IMR-90 (cell line): Measurements from ENCODE around the gene EIF1AD.

ENCODE experiments used
- BHLHE40 ChIP-seq: fragments of 150-350 bp; IDR thresholded peaks from 2 replicates; pipeline ENCODE4 v1.6.1; 2016; ENCODE audit warnings: mild to moderate bottlenecking, low read depth, low read length
- CEBPB ChIP-seq: IDR thresholded peaks from 2 replicates; pipeline ENCODE4 v1.6.1; 2012; ENCODE audit warnings: low read depth, low read length, improper control_type of control experiment
- CHD1 ChIP-seq: IDR thresholded peaks from 2 replicates; pipeline ENCODE4 v1.6.1; 2012; ENCODE audit warnings: low read depth, low read length, improper control_type of control experiment
- ELK1 ChIP-seq: fragments of 150-350 bp; IDR thresholded peaks from 2 replicates; pipeline ENCODE4 v1.6.1; 2016; ENCODE audit warnings: low read depth, mild to moderate bottlenecking, low read length, moderate library complexity, borderline replicate concordance
- FOS ChIP-seq: fragments of 150-350 bp; IDR thresholded peaks from 2 replicates; pipeline ENCODE4 v1.6.1; 2016; ENCODE audit warnings: low read depth, low read length
- MAFK ChIP-seq: IDR thresholded peaks from 2 replicates; pipeline ENCODE4 v1.6.1; 2012; ENCODE audit warnings: low read depth, low read length, improper control_type of control experiment
- MXI1 ChIP-seq: IDR thresholded peaks from 2 replicates; pipeline ENCODE4 v1.6.1; 2012; ENCODE audit warnings: low read depth, mild to moderate bottlenecking, low read length, moderate library complexity, borderline replicate concordance
- POLR2A ChIP-seq: IDR thresholded peaks from 2 replicates; pipeline ENCODE4 v1.6.1; 2012; ENCODE audit warnings: mild to moderate bottlenecking, low read depth, low read length
- RAD21 ChIP-seq: IDR thresholded peaks from 2 replicates; pipeline ENCODE4 v1.6.1; 2012; ENCODE audit warnings: low read length, improper control_type of control experiment
- RCOR1 ChIP-seq: IDR thresholded peaks from 2 replicates; pipeline ENCODE4 v1.6.1; 2012; ENCODE audit warnings: mild to moderate bottlenecking, low read length, improper control_type of control experiment; ENCODE audit not compliant: insufficient replicate concordance
- RFX5 ChIP-seq: IDR thresholded peaks from 2 replicates; pipeline ENCODE4 v1.8.0; 2012; ENCODE audit warnings: low read depth, mild to moderate bottlenecking, low read length, moderate library complexity
- SMC3 ChIP-seq: fragments of 150-350 bp; IDR thresholded peaks from 2 replicates; pipeline ENCODE4 v1.6.1; 2016; ENCODE audit warnings: low read depth, mild to moderate bottlenecking, antibody characterized with exemption, low read length, moderate library complexity
- USF2 ChIP-seq: fragments of 150-350 bp; IDR thresholded peaks from 2 replicates; pipeline ENCODE4 v1.6.1; 2017; ENCODE audit warnings: mild to moderate bottlenecking, antibody characterized with exemption, low read length, low read depth
- TF ChIP-seq, protein P1 (sequence below): conservative IDR thresholded peaks from 2 replicates; pipeline ENCODE4 v1.5.1; 2012; ENCODE audit warnings: mild to moderate bottlenecking, low read depth, low read length, improper control_type of control experiment

DNA sequence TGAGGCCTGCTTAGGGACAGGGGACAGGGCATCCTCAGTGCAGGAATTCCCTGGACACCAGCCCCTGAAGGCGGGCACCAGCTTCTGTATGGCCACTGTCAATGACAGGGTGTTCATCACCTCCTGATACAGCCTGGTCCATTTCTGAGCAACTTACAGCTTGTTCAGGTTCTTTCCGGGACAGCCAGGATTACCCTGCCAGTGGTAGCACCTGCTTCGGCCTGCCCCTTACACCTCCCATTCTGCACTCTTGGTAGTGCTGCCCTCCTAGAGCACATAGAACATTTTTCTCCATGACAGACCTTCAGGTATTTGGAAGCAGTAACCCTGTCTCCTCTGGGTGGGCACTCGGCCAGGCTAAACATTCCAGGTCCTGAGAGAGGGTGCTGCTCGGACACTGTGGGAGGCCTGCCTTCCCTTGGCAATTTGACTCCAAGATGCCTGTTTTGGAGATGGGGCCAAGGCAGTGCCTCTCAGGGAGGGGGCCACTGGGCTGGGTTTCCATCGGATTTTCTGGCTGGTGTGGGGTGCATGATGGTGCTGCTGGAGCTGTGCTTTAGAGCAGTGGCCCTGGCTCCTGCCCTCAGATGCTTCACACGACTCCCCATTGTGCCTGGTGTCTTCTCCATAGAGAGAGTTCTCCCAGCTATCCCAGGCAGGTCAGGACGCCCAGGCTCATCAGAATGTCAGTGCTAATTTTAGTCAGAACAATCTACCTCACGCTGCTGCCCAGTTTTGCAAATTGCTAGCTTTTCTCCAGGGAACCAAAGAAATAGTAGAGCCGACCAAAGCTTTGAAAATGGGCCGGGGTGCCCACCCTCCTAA, 45.8 kb upstream of the EIF1AD start:
- TF ChIP-seq, protein P1, sequence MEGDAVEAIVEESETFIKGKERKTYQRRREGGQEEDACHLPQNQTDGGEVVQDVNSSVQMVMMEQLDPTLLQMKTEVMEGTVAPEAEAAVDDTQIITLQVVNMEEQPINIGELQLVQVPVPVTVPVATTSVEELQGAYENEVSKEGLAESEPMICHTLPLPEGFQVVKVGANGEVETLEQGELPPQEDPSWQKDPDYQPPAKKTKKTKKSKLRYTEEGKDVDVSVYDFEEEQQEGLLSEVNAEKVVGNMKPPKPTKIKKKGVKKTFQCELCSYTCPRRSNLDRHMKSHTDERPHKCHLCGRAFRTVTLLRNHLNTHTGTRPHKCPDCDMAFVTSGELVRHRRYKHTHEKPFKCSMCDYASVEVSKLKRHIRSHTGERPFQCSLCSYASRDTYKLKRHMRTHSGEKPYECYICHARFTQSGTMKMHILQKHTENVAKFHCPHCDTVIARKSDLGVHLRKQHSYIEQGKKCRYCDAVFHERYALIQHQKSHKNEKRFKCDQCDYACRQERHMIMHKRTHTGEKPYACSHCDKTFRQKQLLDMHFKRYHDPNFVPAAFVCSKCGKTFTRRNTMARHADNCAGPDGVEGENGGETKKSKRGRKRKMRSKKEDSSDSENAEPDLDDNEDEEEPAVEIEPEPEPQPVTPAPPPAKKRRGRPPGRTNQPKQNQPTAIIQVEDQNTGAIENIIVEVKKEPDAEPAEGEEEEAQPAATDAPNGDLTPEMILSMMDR = no peak
- TF ChIP-seq POLR2A (no peak), RCOR1 (no peak), FOS (no peak), RFX5 (no peak), RAD21 (no peak), CHD1 (no peak), ELK1 (no peak), USF2 (no peak), MAFK (no peak), MXI1 (no peak), BHLHE40 (no peak), CEBPB (no peak), SMC3 (no peak)
